ENCODE measurements around the gene FTCD.

DNA sequence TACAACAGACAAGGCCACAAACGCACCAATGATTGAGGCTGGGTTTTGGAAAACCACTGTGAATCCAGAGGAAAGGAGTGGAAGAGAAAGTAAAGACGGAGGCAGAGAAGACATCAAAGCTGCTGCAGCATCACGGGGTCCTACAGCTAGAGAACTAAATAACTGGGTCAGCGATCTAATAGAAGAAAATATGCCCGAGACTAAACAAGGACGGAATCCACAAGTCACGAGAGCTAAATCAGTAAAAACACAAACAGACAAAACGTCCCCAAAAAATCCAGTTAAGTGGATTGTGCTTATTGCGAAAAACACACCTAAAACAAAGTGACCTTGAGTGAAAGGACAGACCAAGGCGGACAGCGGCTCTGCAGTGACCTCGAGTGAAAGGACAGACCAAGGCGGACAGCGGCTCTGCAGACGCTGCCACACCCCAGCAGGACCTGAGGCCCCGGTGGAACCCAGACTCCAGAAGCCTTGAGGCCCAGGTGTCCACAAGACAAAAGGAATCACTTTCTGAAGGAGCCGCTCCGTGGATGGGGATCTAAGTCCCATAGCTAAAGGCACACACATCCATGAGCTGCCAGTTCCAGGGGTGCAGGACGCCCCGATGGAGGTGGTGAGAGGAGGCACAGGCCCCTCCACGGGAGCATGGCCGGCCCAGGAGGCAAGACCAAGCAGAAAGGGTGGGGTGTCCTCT is 6.0 kb downstream of the FTCD start:
- TF ChIP-seq, protein P1, sequence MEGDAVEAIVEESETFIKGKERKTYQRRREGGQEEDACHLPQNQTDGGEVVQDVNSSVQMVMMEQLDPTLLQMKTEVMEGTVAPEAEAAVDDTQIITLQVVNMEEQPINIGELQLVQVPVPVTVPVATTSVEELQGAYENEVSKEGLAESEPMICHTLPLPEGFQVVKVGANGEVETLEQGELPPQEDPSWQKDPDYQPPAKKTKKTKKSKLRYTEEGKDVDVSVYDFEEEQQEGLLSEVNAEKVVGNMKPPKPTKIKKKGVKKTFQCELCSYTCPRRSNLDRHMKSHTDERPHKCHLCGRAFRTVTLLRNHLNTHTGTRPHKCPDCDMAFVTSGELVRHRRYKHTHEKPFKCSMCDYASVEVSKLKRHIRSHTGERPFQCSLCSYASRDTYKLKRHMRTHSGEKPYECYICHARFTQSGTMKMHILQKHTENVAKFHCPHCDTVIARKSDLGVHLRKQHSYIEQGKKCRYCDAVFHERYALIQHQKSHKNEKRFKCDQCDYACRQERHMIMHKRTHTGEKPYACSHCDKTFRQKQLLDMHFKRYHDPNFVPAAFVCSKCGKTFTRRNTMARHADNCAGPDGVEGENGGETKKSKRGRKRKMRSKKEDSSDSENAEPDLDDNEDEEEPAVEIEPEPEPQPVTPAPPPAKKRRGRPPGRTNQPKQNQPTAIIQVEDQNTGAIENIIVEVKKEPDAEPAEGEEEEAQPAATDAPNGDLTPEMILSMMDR (IDR thresholded peaks at IDR 0.05 in 8 of 11, conservative IDR thresholded peaks at IDR 0.05 in 3 of 11) = no peak
- TF ChIP-seq POLR2A (IDR thresholded peaks at IDR 0.05) (no peak), POLR2AphosphoS5 (IDR thresholded peaks at IDR 0.05) (no peak)
